Measurements from ENCODE around the gene ASPDH.
"Not testable (repeated sequence)": the region's sequence is repeated elsewhere in the genome, so short reads cannot be mapped to it uniquely, and the experiment has no call there.

Gene ASPDH

DNA sequence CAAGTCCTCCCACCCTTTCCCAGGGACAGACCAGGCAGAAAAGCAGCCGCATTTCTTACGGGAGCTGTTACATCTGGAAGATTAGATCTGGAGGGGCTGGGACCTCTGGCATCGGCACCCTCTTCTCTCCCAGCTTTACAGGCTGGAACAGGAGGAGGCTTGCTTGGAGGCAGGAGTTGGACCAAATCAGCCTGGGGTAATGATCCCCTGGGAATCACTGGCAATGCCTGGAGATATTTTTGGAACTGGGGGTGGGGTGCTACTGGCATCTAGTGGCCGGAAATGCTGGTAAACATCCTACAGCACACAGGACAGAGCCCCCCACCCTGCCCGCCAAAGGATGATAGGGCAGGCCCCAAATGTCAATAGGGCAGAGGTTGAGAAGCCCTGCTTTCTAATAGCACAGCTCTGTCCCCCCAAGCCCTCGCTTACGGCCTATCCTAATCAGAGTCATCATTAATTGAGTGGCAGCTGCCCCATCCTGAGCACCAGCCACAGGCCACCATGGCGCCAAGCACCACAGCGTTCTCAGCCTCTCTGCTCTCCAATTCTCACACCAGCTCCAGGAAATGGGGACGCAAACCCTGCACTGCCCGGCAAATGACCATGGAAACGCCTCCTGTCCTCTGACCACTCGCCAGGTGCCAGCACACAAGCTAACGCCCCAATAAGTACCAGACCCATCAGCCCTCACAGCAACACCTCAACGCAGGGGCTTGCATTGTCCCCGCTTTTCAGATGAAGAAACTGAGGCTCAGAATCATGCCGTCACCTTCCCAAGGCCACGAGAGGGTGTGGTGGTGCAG lies 33.9 kb upstream of the ASPDH start:
- DNase-seq (ENCODE audit: low read depth in 2 of 2): no peak

DNA sequence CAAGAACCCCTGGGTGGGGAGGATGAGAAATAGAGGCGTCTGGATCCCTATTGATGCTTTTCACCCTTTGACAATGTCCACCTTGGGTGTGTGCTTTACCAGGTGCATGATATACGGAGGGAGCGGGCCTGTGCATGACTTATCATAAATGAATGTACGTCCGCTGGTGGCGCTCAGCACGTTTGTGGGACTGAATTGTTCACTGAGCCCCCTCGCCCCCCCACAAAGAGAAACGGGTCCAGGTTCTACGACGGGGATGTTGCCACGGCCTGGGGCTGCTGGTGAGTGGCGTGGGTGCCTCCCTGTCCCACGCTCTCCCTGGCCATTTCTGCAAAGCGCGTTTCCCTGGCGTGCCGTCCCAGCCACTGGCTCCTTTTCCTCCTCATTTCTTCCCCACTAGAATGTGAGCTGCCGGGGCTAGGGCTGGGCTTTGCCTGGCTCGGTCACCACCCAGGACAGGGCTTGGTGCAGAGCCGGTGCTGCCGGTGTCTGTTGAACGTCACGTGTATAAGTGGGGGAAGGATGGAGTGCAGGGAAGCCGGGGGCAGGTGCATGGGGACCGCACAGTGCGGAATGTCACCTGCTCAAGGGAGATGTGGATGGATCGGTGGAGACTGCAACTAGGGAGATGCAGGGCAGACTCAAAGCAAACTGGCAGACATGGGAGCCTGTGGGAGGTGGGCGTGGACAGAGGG lies 33.0 kb upstream of the ASPDH start:
- DNase-seq (ENCODE audit: low read depth in 2 of 2): no peak

GRCh38 chr19:50542943-50543342 lies 29.2 kb upstream of the ASPDH start:
- DNase-seq (ENCODE audit: low read depth in 2 of 2): no peak

GRCh38 chr19:50537769-50538230 lies 24.1 kb upstream of the ASPDH start:
- DNase-seq (ENCODE audit: low read depth in 2 of 2): peak in 1 of 2 donors; percentile 36

- DNase-seq (ENCODE audit: low read depth in 2 of 2): no peak
Measured at GRCh38 chr19:50537306-50537685, 23.6 kb upstream of the ASPDH start.

GRCh38 chr19:50536662-50537305 lies 23.1 kb upstream of the ASPDH start:
- DNase-seq (ENCODE audit: low read depth in 2 of 2): no peak

GRCh38 chr19:50535672-50536187 lies 22.0 kb upstream of the ASPDH start:
- DNase-seq (ENCODE audit: low read depth in 2 of 2): no peak

DNA sequence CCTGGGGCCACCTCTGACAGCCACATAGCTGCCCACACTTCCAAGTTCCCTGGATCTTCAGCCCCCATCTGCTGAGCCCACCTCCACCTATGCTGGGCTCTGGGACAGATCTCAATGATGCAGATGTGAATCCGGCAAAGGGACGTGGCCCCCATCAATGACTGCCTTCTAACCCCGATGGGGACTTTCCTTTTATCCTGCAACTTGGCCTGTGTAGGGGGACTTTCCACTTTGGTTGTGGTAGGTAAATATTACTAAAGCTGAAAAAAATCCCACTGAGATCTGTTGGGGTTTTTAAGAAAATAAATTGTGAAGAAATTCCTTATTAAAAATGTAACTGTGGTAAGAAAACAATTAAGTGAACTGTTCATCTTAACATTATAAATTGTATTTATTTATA lies 20.8 kb upstream of the ASPDH start:
- DNase-seq (ENCODE audit: low read depth in 2 of 2): no peak

GRCh38 chr19:50532952-50533351 lies 19.2 kb upstream of the ASPDH start:
- no peak for DNase-seq (ENCODE audit: low read depth in 2 of 2)

DNA sequence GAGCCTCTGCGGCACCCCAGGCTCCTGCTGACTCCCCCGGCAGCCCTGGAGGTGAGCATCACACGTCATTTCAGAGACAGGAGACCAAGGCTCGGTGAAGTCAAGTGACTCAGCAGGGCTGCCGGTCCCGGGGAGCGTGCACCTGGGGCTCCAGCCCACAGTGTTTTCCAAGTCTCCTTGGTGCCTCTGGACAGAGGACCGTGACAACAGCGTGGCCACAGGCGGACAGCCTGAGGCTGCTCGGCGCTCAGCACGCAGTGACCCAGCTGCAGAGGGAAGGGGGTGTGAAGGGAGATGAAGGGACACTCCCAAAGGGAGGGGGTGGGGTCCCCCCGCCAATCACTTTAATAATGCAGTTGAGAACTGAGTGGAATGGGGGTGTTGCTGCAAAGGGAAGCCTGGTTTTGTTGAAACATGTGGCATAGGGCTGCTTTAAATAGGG lies 17.5 kb upstream of the ASPDH start:
- no peak for DNase-seq (ENCODE audit: low read depth in 2 of 2)

DNA sequence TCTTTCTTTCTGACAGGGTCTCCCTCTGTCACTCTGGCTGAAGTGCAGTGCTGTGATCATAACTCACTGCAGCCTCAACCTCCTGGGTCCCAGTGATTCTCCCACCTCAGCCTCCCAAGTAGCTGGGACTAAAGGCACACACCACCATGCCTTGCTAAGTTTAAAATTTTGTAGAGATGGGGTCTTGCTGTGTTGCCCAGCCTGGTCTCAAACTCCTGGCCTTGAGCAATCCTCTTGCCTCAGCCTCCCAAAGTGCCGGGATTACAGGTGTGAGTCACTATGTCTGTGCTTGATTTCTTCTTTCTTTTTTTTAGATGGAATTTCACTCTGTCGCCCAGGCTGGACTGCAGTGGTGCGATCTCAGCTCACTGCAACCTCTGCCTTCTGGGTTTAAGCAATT lies 14.3 kb upstream of the ASPDH start:
- DNase-seq (ENCODE audit: low read depth in 2 of 2): not testable (repeated sequence)

DNA sequence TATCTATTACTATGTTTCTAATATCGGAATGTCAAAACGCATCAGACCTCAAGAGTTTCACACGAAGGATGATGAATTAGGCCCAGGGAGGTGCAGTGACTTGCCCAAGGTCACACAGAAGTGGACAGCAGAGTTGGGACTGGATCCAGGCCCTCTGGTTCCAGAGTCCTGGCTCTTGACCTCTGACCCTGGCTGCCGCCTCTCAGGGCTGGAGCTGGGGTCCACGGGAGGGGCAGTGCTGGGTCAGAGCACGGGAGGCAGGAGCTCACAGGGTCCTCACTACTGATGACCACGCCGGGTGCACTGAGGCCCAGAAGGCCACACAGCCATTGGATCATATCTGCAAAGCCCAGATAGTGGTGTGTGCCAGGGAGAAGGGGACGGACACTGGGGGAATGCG lies 9.2 kb upstream of the ASPDH start:
- DNase-seq (ENCODE audit: low read depth in 2 of 2): no peak

DNA sequence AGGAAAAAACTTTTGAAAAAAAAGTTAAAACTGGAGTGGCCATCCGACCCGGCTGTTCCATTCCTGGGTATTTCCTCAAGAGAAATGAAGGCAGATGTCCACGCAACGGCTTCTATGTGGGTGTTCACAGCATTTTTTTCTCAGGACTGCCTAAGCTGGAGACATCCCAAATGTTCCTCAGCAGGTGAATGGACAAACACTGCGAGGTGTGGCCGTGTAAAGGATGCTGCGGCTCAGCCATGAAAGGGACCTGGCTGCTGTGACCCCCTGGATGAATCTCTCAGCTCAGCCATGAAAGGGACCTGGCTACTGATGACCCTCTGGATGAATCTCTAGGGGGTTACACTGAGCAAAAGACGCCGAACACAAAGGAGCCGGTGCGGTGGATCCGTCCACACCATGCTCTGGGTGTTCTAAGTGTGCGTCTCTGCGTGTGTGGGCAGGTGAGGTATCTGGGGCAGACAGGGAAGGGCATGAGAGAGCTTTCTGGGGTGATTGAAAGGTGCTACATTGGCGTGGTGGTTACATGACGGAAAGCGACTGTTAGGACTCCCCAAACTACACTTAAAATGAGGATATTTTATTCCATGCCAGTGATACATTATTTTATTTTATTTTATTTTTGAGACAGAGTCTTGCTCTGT lies 7.2 kb upstream of the ASPDH start:
- no peak for DNase-seq (ENCODE audit: low read depth in 2 of 2)

DNA sequence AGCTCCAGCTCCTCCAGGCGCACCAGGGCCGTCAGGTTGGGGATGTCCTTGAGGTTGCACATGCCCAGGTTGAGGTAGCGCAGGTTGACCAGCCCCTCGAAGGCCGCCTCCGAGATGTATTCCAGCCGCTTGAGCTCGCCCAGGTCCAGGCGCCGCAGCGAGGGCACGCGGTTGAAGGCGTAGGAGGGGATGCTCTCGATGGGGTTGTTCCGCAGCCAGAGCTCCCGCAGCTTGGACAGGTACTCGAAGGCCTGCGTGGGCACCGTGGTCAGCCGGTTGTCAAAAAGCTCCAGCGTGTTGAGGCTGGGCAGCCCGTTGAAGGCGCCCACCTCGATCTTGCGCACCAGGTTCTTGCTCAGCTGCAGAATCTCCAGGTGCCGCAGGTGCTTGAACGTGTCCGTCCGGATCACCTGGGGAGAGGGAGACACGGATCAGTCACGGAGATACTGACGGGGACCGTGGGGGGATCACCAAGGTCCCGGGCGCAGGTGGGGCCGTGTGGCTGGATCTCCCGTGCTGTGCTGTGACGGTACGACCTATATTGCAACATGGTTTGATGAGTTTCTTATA lies 5.4 kb upstream of the ASPDH start:
- DNase-seq (ENCODE audit: low read depth in 2 of 2): no peak

GRCh38 chr19:50518091-50519005 lies 4.6 kb upstream of the ASPDH start:
- DNase-seq (ENCODE audit: low read depth in 2 of 2): no peak

DNA sequence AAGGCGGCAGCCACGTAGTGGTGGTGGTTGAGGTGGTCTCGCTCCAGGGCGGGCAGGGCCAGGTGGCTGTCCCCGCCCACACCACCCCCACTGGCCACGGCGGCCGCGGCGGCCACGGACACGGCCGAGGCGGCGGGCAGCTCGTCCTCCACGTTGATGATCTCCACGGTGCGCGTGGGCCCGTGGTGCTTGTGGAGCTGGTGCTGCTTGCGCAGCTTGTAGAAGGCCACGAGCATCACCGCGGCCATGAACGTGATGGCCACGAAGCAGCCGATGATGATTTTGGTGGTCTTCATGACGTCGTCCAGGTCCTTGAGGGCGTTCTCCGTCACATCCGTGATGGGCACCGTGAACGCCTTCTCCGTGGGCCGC lies 4.0 kb upstream of the ASPDH start:
- no peak for DNase-seq (ENCODE audit: low read depth in 2 of 2)

DNA sequence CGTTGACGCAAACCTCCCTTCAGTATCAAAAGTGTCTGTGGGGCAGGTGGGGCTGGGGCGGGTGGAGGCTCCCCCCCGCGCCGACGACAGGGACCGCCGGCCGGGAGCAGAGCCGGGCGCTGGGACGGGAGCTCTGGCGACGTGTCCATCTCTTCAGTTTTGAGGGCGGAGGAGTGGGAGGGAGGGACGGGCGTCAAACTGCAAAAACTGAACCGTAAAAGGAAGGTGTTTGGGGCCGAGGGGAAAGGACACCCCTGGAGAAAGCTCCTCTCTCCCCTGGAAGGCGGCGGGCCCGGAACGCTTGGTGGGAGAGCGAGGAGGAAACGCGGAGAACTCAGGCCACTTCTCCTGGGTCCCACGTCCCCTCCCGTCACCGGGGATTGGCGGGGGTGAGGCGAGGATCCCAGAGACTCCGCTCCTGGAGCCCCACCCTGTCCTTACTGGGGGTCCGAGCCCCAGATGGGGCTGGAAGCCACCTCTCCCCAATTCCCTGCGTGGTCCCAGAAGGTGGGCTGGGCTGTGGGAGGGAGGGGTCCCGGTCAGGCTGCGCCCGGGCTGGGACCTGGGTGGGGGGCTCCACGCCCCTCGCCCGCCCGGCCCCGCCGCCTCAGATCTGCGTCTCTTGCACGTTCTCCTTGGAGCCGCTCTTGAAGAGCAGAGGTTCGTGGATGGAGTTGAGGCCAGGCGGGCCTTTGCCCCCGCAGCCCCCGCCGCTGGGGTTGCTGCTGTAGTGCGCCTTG lies 3.4 kb upstream of the ASPDH start:
- no peak for DNase-seq (ENCODE audit: low read depth in 2 of 2)

GRCh38 chr19:50516456-50516855 lies 2.7 kb upstream of the ASPDH start:
- DNase-seq (ENCODE audit: low read depth in 2 of 2): no peak

- no peak for DNase-seq (ENCODE audit: low read depth in 2 of 2)
Measured at GRCh38 chr19:50515168-50515561, 1.5 kb upstream of the ASPDH start.

All from stimulated activated CD8-positive, alpha-beta memory T cell treated with anti-CD3 and anti-CD28 coated beads, Interleukin-2, amount 100 ng/mL, for 1 hour (primary cell).